Erythroblast (primary cell): Measurements from ENCODE around the gene SSTR4.
"Not testable (repeated sequence)": the region's sequence is repeated elsewhere in the genome, so short reads cannot be mapped to it uniquely, and the experiment has no call there.

Experiments
- DNase-seq, 2 experiments: peaks; one replicate each; lab custom pipeline; 2025; lab: John Stamatoyannopoulos, UW
- GATA1 ChIP-seq: IDR thresholded peaks from 2 replicates; pipeline ENCODE4 v1.6.1; 2011; ENCODE audit warnings: low read depth, mild to moderate bottlenecking, control low read depth, low read length, moderate library complexity
- POLR2A ChIP-seq: IDR thresholded peaks from 2 replicates; pipeline ENCODE4 v1.6.1; 2011; ENCODE audit warnings: mild to moderate bottlenecking, low read length

SSTR4 gene, protein sequence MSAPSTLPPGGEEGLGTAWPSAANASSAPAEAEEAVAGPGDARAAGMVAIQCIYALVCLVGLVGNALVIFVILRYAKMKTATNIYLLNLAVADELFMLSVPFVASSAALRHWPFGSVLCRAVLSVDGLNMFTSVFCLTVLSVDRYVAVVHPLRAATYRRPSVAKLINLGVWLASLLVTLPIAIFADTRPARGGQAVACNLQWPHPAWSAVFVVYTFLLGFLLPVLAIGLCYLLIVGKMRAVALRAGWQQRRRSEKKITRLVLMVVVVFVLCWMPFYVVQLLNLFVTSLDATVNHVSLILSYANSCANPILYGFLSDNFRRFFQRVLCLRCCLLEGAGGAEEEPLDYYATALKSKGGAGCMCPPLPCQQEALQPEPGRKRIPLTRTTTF

GRCh38 chr20:23034721-23035671 lies at the start of gene SSTR4:
SSTR4 (plus strand) TSS chr20:23035312; CDS start chr20:23035484, 172 bp downstream.
- DNase-seq = no peak
- no peak for TF ChIP-seq POLR2A
- no peak for TF ChIP-seq GATA1

- TF ChIP-seq POLR2A (no peak), GATA1 (no peak)
Measured at GRCh38 chr20:22986601-22987000, 48.5 kb upstream of the SSTR4 start.

GRCh38 chr20:22991424-22991823 lies 43.7 kb upstream of the SSTR4 start:
- not testable (repeated sequence) for DNase-seq

More at GRCh38 chr20:22986601-22987000, 48.5 kb upstream of the SSTR4 start:
- no peak for DNase-seq

- TF ChIP-seq POLR2A = no peak
- no peak for TF ChIP-seq GATA1
- DNase-seq = no peak
Measured at GRCh38 chr20:22993823-22994222, 41.3 kb upstream of the SSTR4 start.

DNA sequence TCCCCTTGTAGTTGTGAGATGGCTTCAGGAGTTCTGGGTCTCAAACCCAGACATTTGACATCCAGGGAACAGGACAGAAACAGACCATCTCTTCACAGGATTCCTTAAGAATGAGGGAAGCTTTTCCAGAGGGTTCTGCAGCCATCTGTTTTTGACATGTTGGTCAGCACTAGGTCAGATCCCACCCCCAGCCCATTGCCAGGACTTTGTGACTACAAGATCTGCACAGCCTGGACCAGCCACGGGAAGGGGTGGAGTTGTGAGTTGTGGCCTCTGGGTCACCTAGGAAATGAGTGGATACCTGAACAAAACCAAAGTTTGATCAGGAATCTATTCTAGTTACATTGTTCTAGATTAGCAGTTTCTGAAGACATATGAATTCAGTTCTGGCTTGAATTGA lies 39.2 kb upstream of the SSTR4 start:
- DNase-seq = no peak
- TF ChIP-seq POLR2A = no peak

DNA sequence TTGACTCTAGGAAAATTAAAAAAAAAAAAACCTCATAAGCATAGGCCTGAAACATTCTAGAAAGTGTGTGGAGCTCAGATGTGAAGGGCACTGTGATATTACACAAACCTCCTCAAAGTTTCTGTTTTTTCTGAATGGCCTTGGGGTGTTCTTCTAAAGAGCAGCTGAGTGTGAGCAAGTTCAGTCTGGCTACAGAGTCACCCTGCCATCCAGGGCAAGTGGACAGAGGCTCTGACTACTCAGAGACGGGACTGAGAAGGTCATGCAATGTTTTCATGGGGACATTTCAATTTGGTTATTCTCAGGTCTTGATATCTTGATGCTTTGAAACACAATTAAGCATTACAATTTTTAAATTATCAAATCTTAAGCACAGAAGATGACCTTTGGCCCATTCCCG lies 36.6 kb upstream of the SSTR4 start:
- no peak for DNase-seq
- TF ChIP-seq GATA1 (no peak), POLR2A (no peak)

GRCh38 chr20:22999756-23000155 lies 35.4 kb upstream of the SSTR4 start:
- no peak for TF ChIP-seq POLR2A
- TF ChIP-seq GATA1 = no peak
- no peak for DNase-seq

GRCh38 chr20:23000232-23000947 lies 34.7 kb upstream of the SSTR4 start:
- no peak for DNase-seq
- no peak for TF ChIP-seq POLR2A
- TF ChIP-seq GATA1 = no peak

GRCh38 chr20:23002276-23002675 lies 32.8 kb upstream of the SSTR4 start:
- TF ChIP-seq POLR2A = no peak
- no peak for TF ChIP-seq GATA1
- DNase-seq = no peak

DNA sequence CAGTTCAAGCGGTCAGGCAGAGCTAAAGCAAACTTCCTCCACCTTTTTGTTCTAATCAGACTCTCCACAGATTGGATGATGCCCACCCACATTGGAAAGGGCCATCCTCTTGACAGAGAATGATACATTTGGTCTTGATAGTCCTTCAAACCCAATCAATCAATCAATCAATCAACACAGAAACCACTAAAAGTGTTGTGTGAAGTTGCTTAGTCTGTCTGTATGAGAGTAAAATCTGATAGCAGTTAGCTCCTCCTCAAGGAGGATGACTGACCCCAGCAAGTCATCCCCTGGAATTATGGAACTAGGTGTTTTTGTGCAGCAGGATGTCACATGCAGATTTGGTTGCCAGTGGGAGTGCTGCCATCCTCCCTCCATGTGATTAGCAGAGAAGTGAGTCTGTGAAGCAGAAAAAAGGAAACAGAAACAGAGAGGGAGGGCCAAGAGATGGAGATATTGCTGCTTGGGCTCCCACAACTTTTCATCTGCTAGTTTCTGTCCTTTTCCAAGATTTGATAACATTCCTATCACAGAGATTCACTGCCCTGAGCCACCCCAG lies 32.0 kb upstream of the SSTR4 start:
- TF ChIP-seq POLR2A (no peak), GATA1 (no peak)
- DNase-seq = no peak

DNA sequence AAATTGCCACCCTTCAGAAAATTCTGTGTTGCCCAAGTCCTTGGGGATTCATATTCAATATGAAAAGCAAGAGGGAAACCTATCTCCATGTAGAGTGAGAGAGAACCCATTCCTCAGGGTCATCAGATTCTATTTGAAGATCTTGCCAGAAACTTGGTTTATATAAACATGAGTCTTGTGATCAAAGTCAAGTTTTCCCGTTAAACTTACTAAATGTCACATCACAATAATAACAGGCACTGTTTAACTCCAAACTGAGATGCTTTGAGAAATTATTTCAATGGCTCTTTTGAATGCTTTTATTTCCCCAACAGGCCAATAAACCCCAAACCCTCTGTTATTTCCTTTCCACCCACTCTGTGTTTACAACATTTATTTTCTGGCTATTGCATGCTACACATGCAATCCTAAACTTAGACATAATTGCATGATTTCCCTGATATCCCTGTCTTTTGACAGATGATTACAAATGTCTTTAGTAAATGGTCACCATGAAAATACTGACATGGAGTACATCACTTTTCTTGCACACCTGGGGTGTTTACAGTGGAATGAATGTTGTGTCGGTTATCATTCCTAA lies 31.1 kb upstream of the SSTR4 start:
- TF ChIP-seq POLR2A (no peak), GATA1 (no peak)
- no peak for DNase-seq

DNA sequence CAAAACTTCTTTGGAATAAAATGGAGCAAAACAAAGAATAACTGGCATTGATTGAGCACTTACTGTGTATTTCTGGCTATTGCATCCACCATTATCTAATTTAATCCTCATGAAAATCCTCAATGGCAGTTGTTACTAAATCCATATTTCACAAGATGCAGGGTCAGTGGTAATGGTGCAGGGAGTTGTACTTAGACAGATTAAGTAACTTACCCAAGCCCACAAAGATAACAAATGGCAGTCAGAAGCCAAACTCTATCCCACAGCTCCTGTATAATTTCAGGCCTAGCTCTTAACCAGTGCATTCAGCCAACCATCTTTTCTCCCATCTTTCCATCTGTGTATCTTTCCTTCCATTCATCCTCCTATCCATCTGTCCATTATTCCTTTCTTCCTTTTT lies 29.3 kb upstream of the SSTR4 start:
- no peak for TF ChIP-seq POLR2A
- TF ChIP-seq GATA1 = no peak
- no peak for DNase-seq

GRCh38 chr20:23007462-23007861 lies 27.6 kb upstream of the SSTR4 start:
- TF ChIP-seq POLR2A = no peak
- TF ChIP-seq GATA1 = no peak
- DNase-seq = no peak

DNA sequence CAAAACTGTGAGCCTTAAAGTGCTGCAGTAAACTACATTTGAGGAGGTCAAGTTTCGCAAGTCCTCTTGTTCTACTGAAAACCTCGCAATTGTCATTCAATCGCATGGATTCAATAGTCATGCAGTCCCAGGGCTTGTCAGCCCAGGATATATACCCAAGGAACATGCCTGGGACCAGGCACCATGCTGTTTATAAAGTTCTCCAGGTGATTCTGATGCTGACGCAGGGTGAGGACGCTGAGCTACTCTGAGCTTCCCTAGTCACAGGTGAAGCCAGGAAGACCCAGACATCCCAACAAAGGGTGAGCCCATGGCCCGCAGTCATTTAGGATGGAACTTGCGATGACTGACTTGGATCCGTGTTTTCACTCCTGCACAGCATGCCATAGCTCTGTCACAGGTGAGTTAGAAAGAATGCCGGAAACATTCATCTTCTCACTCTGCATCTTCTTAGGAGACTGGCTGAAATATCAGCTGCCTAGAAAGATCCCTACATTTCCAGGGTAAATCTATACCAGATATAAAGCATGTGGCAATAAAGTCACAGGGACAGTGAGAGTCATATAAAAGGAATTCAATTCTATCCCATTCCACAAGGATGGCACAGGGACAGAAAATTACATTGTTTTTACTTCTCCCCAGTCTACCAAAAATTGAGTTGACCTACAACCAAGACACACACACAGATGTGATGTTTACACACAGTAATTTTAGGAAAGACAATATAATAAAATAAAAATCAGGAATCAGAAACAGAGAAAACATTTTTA lies 27.0 kb upstream of the SSTR4 start:
- no peak for DNase-seq
- TF ChIP-seq GATA1 = no peak
- TF ChIP-seq POLR2A = no peak
